H1 (cell line): ENCODE measurements around the gene CCDC78. TPM values are rescaled to one million over a fixed set of nuclear protein-coding genes. Genes with fewer than 3 reads are reported as not detected.

Experiments
- CTCF ChIA-PET: fragments of 300-600 bp; sonication (Branson Sonifier 250); formaldehyde crosslinking; loops from one replicate; lab custom pipeline; 2021; ENCODE audit not compliant: partially characterized antibody; lab: Charles Lee
- POLR2A ChIA-PET: fragments of 300-600 bp; sonication (Branson Sonifier 250); formaldehyde crosslinking; loops from one replicate; lab custom pipeline; 2021; ENCODE audit warnings: inconsistent platforms; ENCODE audit not compliant: partially characterized antibody; lab: Charles Lee
- DNase-seq, 2 experiments: peaks; one replicate each; pipeline versions ENCODE4 v3.0.0 to v3.0.0-alpha.2; 2010 to 2022; ENCODE audit warnings: low spot score in 2 of 2, low read depth in 1 of 2, mixed read lengths in 1 of 2
- FAIRE-seq: peaks from 2 replicates; lab custom pipeline; 2011; peaks lifted over from hg19 to GRCh38; lab: Jason Lieb, UNC
- H2AFZ ChIP-seq: 2 replicates; pipeline ENCODE4 v1.8.1; 2012; ENCODE audit warnings: low read length, inconsistent platforms
- H2AK5ac ChIP-seq: 2 replicates; pipeline ENCODE4 v1.6.1; 2013; ENCODE audit warnings: low read depth, low read length
- H2BK120ac ChIP-seq: replicated peaks from 2 replicates; pipeline ENCODE3; 2013; ENCODE audit warnings: low read depth, low read length, inconsistent platforms
- H2BK12ac ChIP-seq: 2 replicates; pipeline ENCODE4 v1.6.1; 2013; ENCODE audit warnings: low read depth, low read length
- H2BK15ac ChIP-seq: 2 replicates; pipeline ENCODE4 v1.6.1; 2013; ENCODE audit warnings: low read length
- H2BK20ac ChIP-seq: 2 replicates; pipeline ENCODE4 v1.6.1; 2013; ENCODE audit warnings: low read length
- H2BK5ac ChIP-seq: 2 replicates; pipeline ENCODE4 v1.6.1; 2013; ENCODE audit warnings: low read depth, low read length
- H3K14ac ChIP-seq: 2 replicates; pipeline ENCODE4 v1.6.1; 2013; ENCODE audit warnings: inconsistent platforms; ENCODE audit not compliant: insufficient read length
- H3K18ac ChIP-seq: 2 replicates; pipeline ENCODE4 v1.6.1; 2013; ENCODE audit warnings: low read length; ENCODE audit errors: extremely low read depth
- H3K23ac ChIP-seq: 2 replicates; pipeline ENCODE4 v1.6.1; 2013; ENCODE audit warnings: inconsistent platforms; ENCODE audit not compliant: insufficient read length
- H3K23me2 ChIP-seq: 2 replicates; pipeline ENCODE4 v1.6.1; 2013; ENCODE audit warnings: low read depth, low read length
- H3K27ac ChIP-seq: 2 replicates; pipeline ENCODE4 v1.6.1; 2011; ENCODE audit warnings: low read depth, low read length, inconsistent platforms
- H3K27me3 ChIP-seq, 4 experiments: replicated peaks in 1 of 4; 1 replicate in 1 of 4; 2 replicates in 3 of 4; pipeline versions ENCODE4 v1.6.1 to v1.8.1; 2011 to 2013; ENCODE audit warnings: low read length in 3 of 4, mild to moderate bottlenecking in 3 of 4, inconsistent platforms in 2 of 4, mixed read lengths in 2 of 4, moderate library complexity in 1 of 4; ENCODE audit not compliant: control insufficient read depth in 3 of 4, insufficient read depth in 3 of 4; ENCODE audit errors: extremely low read depth in 1 of 4
- H3K36me3 ChIP-seq, 4 experiments: 2 replicates each; pipeline versions ENCODE4 v1.6.1 to v1.8.1; 2011 to 2013; ENCODE audit warnings: mild to moderate bottlenecking in 4 of 4, low read length in 3 of 4, moderate library complexity in 2 of 4, control low read depth in 1 of 4, inconsistent platforms in 1 of 4; ENCODE audit not compliant: insufficient read depth in 4 of 4, control insufficient read depth in 2 of 4
- H3K4ac ChIP-seq: replicated peaks from 2 replicates; pipeline ENCODE3; 2013; ENCODE audit warnings: low read length, low read depth, mixed read lengths, inconsistent platforms; ENCODE audit not compliant: insufficient read length
- H3K4me1 ChIP-seq, 4 experiments: replicated peaks in 1 of 4; 1 replicate in 1 of 4; 2 replicates in 3 of 4; pipeline versions ENCODE4 v1.6.1 to v1.8.1; 2011 to 2013; ENCODE audit warnings: low read length in 3 of 4, inconsistent platforms in 2 of 4, mixed read lengths in 1 of 4; ENCODE audit not compliant: insufficient read depth in 4 of 4, control insufficient read depth in 3 of 4
- H3K4me2 ChIP-seq, 2 experiments: 2 replicates each; pipeline versions ENCODE4 v1.6.1 to v1.8.1; 2011 to 2013; ENCODE audit warnings: low read depth in 2 of 2, low read length in 2 of 2, control low read depth in 1 of 2, inconsistent platforms in 1 of 2, mild to moderate bottlenecking in 1 of 2; ENCODE audit not compliant: insufficient read depth in 1 of 2
- H3K4me3 ChIP-seq, 4 experiments: fragments of 200-600, 300-600 bp in 1 of 4; sonication (generic), shearing (Covaris generic), sonication (Bioruptor Twin) in 1 of 4; 2 replicates each; pipeline versions ENCODE4 v1.5.1 to v1.8.1; 2011 to 2016; ENCODE audit warnings: low read length in 4 of 4, low read depth in 3 of 4, control low read depth in 2 of 4, inconsistent platforms in 2 of 4, mild to moderate bottlenecking in 2 of 4, mixed read lengths in 1 of 4, moderate library complexity in 1 of 4; ENCODE audit not compliant: insufficient read depth in 2 of 4; ENCODE audit errors: extremely low read depth in 1 of 4
- H3K56ac ChIP-seq: replicated peaks from 2 replicates; pipeline ENCODE3; 2013; ENCODE audit warnings: low read depth, mild to moderate bottlenecking, mixed read lengths, low read length, inconsistent platforms; ENCODE audit not compliant: insufficient read length
- H3K79me1 ChIP-seq: 2 replicates; pipeline ENCODE4 v1.6.1; 2013; ENCODE audit warnings: low read depth, low read length, control low read depth
- H3K79me2 ChIP-seq, 2 experiments: 2 replicates each; pipeline versions ENCODE4 v1.6.1 to v1.8.1; 2012 to 2013; ENCODE audit warnings: low read length in 2 of 2, mild to moderate bottlenecking in 2 of 2, inconsistent platforms in 1 of 2; ENCODE audit not compliant: insufficient read depth in 2 of 2, control insufficient read depth in 1 of 2
- H3K9ac ChIP-seq, 4 experiments: replicated peaks in 1 of 4; 1 replicate in 1 of 4; 2 replicates in 3 of 4; pipeline versions ENCODE4 v1.6.1 to v1.8.1; 2011 to 2013; ENCODE audit warnings: low read depth in 3 of 4, low read length in 3 of 4, control low read depth in 2 of 4, mild to moderate bottlenecking in 2 of 4, moderate library complexity in 2 of 4, inconsistent platforms in 1 of 4; ENCODE audit errors: extremely low read depth in 1 of 4
- H3K9me3 ChIP-seq, 2 experiments: 2 replicates each; pipeline versions ENCODE4 v1.6.1 to v1.8.1; 2012 to 2013; ENCODE audit warnings: mild to moderate bottlenecking in 2 of 2, moderate library complexity in 2 of 2, control low read depth in 1 of 2, inconsistent platforms in 1 of 2, low read depth in 1 of 2, low read length in 1 of 2, mixed read lengths in 1 of 2; ENCODE audit not compliant: insufficient read depth in 2 of 2
- H4K20me1 ChIP-seq, 2 experiments: replicated peaks in 1 of 2; 2 replicates each; pipeline versions ENCODE3 to v1.8.1; 2011 to 2013; ENCODE audit warnings: inconsistent platforms in 2 of 2, low read length in 2 of 2, mild to moderate bottlenecking in 1 of 2; ENCODE audit not compliant: insufficient read depth in 2 of 2, control insufficient read depth in 1 of 2
- H4K5ac ChIP-seq: 2 replicates; pipeline ENCODE4 v1.6.1; 2013; ENCODE audit warnings: low read length, low read depth, mixed read lengths, inconsistent platforms; ENCODE audit not compliant: insufficient read length
- H4K8ac ChIP-seq: 2 replicates; pipeline ENCODE4 v1.8.0; 2013; ENCODE audit warnings: mild to moderate bottlenecking, moderate library complexity, low read length, inconsistent platforms; ENCODE audit not compliant: insufficient read depth; ENCODE audit errors: extremely low read depth
- H4K91ac ChIP-seq: replicated peaks from 2 replicates; pipeline ENCODE3; 2013; ENCODE audit warnings: low read length, mixed read lengths, inconsistent platforms; ENCODE audit not compliant: insufficient read length
- ATF3 ChIP-seq: IDR thresholded peaks from 2 replicates; pipeline ENCODE4 v1.6.1; 2011; ENCODE audit warnings: low read depth, mild to moderate bottlenecking, low read length; ENCODE audit not compliant: insufficient read depth
- EGR1 ChIP-seq: IDR thresholded peaks from 2 replicates; pipeline ENCODE4 v1.6.1; 2011; ENCODE audit warnings: low read depth, low read length, borderline replicate concordance
- GABPA ChIP-seq: IDR thresholded peaks from 2 replicates; pipeline ENCODE4 v1.6.1; 2011; ENCODE audit warnings: mild to moderate bottlenecking, low read length, moderate library complexity, borderline replicate concordance; ENCODE audit not compliant: insufficient read depth
- SIN3A ChIP-seq, 2 experiments: IDR thresholded peaks in 1 of 2; conservative IDR thresholded peaks in 1 of 2; 2 replicates each; pipeline ENCODE4 v1.6.1; 2011 to 2012; ENCODE audit warnings: low read length in 2 of 2, improper control_type of control experiment in 1 of 2, low read depth in 1 of 2, mild to moderate bottlenecking in 1 of 2
- TAF7 ChIP-seq: optimal IDR thresholded peaks from 2 replicates; pipeline ENCODE3; 2011; ENCODE audit warnings: low read depth, mild to moderate bottlenecking, inconsistent platforms, low read length, moderate library complexity, borderline replicate concordance
- TCF12 ChIP-seq: IDR thresholded peaks from 2 replicates; pipeline ENCODE4 v1.6.1; 2011; ENCODE audit warnings: low read depth, mild to moderate bottlenecking, low read length
- WGBS, 2 experiments: shearing (Covaris generic) in 1 of 2; methylation state at CpG; one replicate each; pipeline versions ENCODE4 v1.1.6 to v1.1.7; 2013 to 2015; ENCODE audit warnings: low lambda C conversion rate in 2 of 2, mixed read lengths in 2 of 2, inconsistent platforms in 1 of 2, low coverage in 1 of 2, missing lambda C conversion rate in 1 of 2; ENCODE audit not compliant: insufficient replicate concordance in 2 of 2, insufficient coverage in 1 of 2, insufficient read length in 1 of 2; ENCODE audit errors: extremely low coverage in 1 of 2, missing lambda C conversion rate in 1 of 2; 5-methylcytosine and 5-hydroxymethylcytosine counted together
- polyA plus RNA-seq, 7 experiments: library from polyadenylated mRNA; depleted of rRNA in 3 of 7; stranded (reverse) in 5 of 7; unstranded in 2 of 7; fragments of >200 nt in 5 of 7; fragments of 200-250 nt in 2 of 7; gene quantifications; 1 replicate in 5 of 7; 2 replicates in 1 of 7; 4 replicates in 1 of 7; pipeline versions ENCODE4 v1.2.1 to v1.2.3, GENCODE V29; 2011 to 2013; ENCODE audit warnings: missing spikeins in 2 of 7, mixed read lengths in 2 of 7
- total RNA-seq: library from RNA; stranded (reverse); fragmentation: NEBNext Ultra II Directional; extraction: Animal tissue kit (Norgen Biotek cat#: 25700); gene quantifications from 2 replicates; pipeline ENCODE4 v1.2.1, GENCODE V29; 2021

CCDC78 gene
- total and polyA plus RNA-seq, 2 of the 8 experiments (the other 6 are each of a cell fraction or from before 2014, with no cell fraction given), result 7.1 to 8.5 TPM

- H3K18ac ChIP-seq, result peak overlapping the region; percentile 48
- no peak overlapping the region for H3K23ac ChIP-seq
- H2BK12ac ChIP-seq, result peak overlapping the region; percentile 96; the same call in 1 of the 2 replicates
- no peak overlapping the region for H3K56ac ChIP-seq
- peaks cover 0 to 37% (median 31%) of the 10 kb centered on the region in 4 experiments; a peak in 6 of 7 replicates for H3K4me1 ChIP-seq
- peaks cover 6% of the 10 kb centered on the region; the same call in 1 of the 2 replicates for H3K79me1 ChIP-seq
- no peak overlapping the region for H4K5ac ChIP-seq
- H3K9me3 ChIP-seq, result no peaks in the 10 kb centered on the region
- H3K4me3 ChIP-seq, result 0 out of 8 replicates have a peak overlapping the region, but pooled peaks of 1 of the 4 experiments have one; percentile 8
- no peak overlapping the region; the same call in 1 of the 2 replicates for H2BK20ac ChIP-seq
- H3K4ac ChIP-seq, result no peak overlapping the region
- CTCF ChIA-PET, result interaction anchor here (0.9 to 12.0 kb wide), 5 partner anchors 10 to 95 kb away, joined by 4 to 75 read pairs (median 6); partner anchors contain the start of genes RHOT2 and WDR24
- peaks cover 15% of the 10 kb centered on the region for H3K23me2 ChIP-seq
- H4K20me1 ChIP-seq, result peaks cover 4 to 26% of the 10 kb centered on the region in 2 experiments
- H3K27me3 ChIP-seq, result peaks cover 0 to 2% (median 0%) of the 10 kb centered on the region in 4 experiments; a peak in 2 of 7 replicates
- DNase-seq, result peak in 1 of 2 experiments; percentile 87
- H3K36me3 ChIP-seq, result peaks cover 5 to 22% (median 17%) of the 10 kb centered on the region in 4 experiments
- peak overlapping the region; percentile 66; the same call in 1 of the 2 replicates for H2BK5ac ChIP-seq
- peak overlapping the region; percentile 11 to 52; a peak in 3 of 4 replicates for H3K4me2 ChIP-seq
- no peak overlapping the region for H2AFZ ChIP-seq
- peak overlapping the region; percentile 80 for H4K8ac ChIP-seq
- FAIRE-seq, result no peak
- no peak overlapping the region for H3K27ac ChIP-seq
- no peak overlapping the region for H3K14ac ChIP-seq
- no peak overlapping the region for H2BK120ac ChIP-seq
- TF ChIP-seq TAF7 (no peak), TCF12 (0 out of 2 replicates have a peak, but pooled peaks have one; percentile 57), SIN3A (conservative IDR thresholded peaks at IDR 0.05 in 1 of 2, IDR thresholded peaks at IDR 0.05 in 1 of 2; ENCODE audit: low read depth in 1 of 2, low read length in 2 of 2) (0 out of 4 replicates have a peak, but pooled peaks of 1 of the 2 experiments have one; percentile 42), GABPA (no peak; the same call in none of the 2 replicates), EGR1 (no peak), ATF3 (no peak)
- H2AK5ac ChIP-seq, result no peak overlapping the region
- WGBS, 2 experiments, result 83% methylated on average over 47 of the region's 57 CpGs; no CpG with 5 or more reads in 1 of the 2 experiments
- H3K79me2 ChIP-seq, result peaks cover 0 to 12% of the 10 kb centered on the region in 2 experiments; a peak in 1 of 4 replicates
- peak overlapping the region; percentile 73 for H4K91ac ChIP-seq
- no peak overlapping the region for H3K9ac ChIP-seq
- H2BK15ac ChIP-seq, result peak overlapping the region; percentile 46; the same call in 1 of the 2 replicates
- POLR2A ChIA-PET, result interaction anchor here (1.4 to 13.3 kb wide), 6 partner anchors 12 to 111 kb away, joined by 4 to 214 read pairs (median 13); partner anchors contain the start of genes ANTKMT, CHTF18, RHOT2 and RPUSD1
Measured at GRCh38 chr16:677316-678190, 48.7 kb downstream of the CCDC78 start.
